GM10847 (cell line): ENCODE results near the gene NTPCR.

Source experiments
- POLR2A ChIP-seq: IDR thresholded peaks from 2 replicates; pipeline ENCODE4 v1.6.1; 2011; ENCODE audit not compliant: insufficient read length; ENCODE audit errors: extremely low read depth

The NTPCR gene

DNA sequence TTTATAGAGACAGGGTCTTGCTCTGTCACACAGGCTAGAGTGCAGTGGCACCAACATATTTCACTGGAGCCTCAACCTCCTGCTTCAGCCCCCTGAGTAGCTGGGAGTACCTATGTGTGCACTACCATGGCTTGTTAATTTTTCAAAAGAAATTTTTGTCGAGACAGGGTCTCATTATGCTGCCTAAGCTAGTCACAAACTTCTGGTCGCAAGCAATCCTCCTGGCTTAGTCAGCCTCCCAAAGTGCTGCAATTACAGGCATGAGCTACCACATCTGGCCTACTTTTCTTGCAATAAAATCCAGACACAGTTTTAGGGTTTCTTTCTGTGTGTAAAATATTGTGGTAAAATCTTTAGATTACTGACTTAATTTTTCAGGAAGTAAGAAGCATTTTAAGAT, 27.9 kb upstream of the NTPCR start:
- TF ChIP-seq POLR2A: no peak

DNA sequence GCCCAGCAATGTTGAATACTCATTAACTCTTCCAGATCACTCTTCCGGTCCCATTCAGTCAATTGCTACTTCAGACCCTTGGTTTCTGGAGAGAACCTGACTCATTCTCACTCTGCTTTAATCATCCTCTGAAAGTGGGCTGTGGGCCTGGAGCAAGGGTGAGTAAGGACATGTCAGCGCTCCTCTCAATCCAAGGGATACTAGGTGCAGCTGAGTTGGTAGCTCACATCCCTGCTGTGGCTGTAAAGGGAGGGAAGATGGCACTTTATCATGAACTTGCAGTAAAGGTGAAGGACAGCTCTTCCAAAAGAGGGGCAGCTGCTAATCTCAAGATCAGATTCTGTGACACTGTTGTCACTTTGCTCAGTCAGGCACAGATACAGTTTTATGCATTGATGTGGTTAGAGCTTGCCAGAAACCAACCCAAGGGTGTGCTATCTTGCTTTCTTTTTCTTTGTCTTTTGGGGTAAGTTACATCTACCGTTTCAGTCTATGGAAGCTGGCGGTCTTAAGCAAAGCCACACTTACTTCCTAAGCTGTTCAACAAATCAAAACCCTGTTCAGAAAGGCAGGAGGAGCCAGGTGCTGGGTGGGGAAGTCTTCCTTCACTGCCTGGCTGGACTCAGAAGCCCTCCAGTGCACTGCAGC, 26.5 kb upstream of the NTPCR start:
- no peak for TF ChIP-seq POLR2A

DNA sequence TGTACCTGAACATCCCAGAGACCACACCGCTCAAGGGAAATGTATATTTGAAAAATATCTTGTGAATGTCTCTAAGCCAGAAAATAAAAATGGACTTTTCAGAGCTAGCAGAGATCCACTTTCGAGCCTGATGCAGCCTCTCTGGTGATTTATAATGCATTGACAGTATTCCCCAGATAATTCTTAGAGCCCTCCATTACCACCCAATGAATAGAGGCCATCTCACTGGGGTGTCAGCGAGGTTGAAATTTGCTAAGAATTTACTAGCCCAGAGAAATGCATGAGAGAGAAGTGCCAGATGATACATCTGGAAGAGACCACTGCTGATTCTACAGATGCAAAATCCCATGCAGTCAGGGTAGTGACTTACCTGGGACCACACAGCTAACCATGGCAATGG, 25.5 kb upstream of the NTPCR start:
- no peak for TF ChIP-seq POLR2A

DNA sequence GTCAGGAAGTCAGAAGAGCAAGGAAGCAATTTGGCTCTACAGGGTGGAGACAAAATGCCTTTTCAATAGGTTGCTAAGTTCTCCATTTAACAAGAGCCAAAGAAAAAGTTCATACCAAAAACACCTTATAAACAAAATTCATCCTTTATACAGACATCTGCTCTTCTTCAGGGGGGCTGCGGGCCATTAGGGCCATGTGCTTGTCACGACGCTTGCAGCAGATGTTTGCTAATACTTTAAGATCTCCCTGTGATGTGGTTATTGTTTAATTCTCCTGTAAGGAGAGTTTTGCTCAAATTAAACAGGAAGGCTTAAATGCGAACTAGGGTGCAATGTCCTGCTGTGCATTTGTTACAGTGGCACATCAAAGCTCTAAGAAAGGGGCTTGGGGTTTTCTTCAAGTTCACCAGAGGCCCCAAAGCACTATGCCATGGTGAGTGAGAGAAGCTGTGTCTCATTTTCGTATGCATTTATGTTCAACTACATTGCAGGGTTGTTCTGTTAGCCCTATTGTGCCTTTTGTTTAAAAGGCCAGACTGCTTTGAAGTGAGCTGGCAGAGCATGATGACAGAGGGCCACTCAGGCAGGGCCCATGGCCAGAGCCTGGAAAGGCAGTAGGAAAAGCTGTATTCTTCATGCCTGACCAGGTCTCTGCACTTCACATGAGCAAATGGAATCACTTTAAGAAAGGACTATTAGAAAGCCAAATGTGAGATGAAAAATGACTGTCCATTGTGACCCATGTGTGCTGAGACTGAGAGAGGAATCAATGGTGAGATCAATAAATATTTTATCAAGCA, 24.8 kb upstream of the NTPCR start:
- no peak for TF ChIP-seq POLR2A

DNA sequence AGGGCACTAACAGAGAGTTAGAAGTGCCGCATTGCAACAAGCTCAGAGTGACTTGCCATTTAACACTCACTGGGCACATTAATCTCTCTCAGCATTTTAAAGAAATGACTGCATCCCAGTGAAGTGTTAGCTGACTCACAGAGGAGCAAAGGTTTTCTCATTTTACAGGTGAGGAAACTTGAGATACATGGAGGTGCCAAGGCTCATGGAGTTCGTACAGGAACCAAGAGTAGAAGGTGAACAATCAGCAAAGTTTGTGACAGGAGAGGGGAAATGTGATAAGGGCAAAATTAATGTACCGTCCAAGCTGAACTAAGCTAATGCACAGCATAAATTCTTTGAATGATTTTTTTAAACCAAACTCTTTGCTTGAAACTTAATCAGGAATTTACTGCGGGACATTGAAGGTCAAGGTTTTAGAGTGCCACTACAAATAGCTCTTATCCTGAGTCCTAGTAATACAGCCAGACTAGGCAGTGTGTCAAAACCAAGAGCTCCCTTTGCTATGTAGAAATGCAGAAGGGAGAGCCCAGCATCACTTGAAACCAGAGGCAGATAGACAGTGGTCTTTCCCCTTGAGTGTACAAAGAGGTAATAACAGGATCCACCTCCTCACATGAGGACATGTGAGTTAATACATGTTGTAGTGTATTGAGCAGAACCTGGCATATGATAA, 22.4 kb upstream of the NTPCR start:
- TF ChIP-seq POLR2A: no peak

DNA sequence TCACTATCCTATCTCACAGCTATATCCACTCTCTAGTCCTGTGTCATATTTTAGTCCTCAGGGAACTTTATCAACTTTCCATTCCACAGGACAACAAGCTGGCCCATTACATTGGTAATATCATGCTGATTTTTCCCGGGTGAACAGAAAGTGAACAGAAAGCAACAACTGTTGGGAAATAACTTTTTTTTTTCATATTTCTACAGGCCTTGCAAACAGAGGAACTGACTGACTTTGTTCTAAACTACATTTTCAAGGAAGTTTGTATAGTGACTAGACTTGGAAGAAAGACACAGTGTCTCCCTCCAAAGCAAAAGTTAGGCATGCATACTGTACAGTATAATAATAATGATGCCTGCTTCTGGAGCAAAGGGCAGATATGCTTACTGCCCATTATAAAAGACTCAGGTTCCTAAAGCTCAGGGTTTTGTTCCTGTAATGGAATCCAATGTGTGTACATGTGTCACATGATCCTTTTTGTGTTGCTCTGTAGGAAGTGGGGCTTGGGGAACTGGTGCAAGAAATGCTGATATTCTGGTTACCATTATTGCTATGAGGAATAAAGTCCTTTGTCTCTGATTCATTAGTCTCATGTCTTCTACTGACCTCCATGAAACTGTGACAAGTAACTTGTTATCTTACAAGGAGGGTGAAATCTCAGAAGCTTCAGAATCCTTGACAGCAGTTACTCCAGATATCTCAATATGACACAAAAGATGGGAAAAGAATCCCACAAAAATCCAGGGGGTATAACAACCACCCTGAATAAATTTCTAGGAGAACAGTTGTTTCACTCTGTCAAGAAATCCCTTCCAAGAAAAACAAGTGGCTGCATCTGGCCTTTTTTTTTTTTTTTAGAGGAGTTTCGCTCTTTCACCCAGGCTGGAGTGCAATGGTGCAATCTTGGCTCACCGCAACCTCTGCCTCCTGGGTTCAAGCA, 17.7 kb upstream of the NTPCR start:
- TF ChIP-seq POLR2A: no peak

DNA sequence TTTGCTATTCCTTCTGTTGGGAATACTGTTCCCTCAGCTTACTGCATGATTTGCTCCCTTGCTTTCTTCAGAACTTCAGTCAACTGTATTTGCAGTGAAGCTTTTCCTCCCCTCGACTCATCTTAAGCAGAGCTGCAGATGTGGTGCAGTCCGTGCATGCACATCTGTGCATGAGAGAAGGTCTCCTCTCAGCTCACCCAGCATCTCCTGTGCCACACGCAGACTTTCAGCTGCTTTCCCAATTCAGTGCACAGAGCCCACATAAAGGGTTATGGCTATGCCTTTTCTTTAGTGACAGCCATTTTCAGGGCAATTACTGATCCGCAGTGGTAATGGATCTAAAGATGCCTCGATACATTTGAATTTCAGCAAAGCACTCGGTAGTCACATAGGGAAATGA, 13.5 kb upstream of the NTPCR start:
- TF ChIP-seq POLR2A: no peak

DNA sequence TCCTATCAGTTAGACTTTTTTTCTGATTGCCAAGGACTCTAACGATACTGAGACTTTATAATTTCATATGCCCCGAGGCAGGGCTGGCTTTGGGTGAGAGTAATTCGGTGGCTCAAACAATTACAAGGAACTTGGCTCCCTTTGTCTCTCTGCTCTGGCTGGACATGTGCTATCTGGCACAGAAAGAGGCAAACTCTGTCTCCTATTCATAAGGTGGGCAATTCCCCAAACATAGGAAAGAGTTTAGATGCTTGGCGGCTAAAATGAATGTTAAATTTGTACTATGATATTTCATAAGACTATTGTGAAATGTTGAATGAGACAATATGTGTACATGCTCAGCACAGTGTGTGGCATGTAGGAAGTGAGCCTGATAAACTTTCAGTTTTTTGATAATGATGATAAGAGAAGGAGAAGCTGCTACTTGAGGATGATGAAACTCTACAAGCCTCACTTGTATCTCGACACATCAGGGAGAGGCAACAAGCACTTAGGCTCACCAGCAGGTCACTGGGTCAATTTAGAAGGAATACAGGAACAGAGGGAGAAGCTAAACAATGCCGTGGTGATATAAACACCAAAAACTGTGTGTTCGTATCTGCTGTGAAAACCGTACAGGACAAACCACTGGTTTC, 12.6 kb upstream of the NTPCR start:
- no peak for TF ChIP-seq POLR2A

DNA sequence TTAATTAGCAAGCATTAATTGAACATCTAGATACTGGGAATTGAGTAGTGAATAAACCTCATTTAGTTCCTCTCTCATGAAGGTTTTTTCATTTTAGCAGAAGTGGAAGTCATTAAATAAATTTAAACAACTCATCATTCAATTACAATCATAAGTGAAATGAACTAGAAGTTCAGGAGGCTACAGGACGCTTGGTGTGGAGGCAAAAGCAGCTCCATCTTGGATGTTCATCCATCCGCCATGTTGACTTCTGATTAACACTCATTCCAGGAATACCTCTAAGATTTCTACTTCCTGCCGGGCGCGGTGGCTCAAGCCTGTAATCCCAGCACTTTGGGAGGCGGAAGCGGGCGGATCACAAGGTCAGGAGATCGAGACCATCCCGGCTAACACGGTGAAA, 11.5 kb upstream of the NTPCR start:
- no peak for TF ChIP-seq POLR2A

DNA sequence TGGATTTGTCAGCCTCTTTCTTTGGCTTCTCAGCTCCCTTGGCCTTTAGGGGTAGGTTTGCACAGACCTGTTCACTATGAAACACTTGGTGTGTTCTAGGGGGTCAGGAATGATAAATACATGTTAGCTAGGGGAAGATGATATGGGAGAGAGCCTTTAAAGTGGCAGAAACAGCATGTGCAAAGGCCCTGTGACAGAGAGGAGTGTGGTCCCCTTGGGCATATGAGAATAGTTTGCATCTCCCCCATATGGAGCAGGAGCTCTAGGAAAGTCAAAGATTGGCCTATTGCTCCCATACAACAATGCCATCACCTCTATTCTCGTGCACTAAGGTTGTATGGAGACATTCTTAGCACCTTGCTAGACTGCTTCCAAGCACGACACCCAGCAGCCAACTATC, 10.7 kb upstream of the NTPCR start:
- TF ChIP-seq POLR2A: no peak

DNA sequence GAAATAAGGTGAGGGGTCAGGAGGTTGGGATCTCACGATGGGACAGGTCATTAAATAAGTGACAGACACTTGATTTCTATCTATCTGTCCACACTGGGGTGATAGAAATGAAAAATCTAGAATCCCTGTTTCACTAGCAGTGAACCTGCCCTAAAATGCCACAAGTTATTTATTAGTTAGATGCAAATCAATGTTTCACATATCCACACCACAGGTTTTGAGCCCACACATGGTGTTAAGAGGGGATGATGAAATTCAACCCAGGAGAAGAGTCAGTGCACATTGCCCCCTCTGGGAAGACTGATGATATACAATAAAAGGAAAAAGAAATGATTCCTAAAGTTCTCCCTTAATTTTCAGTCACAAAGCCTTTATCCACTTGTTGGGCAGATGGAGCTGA, 10.1 kb upstream of the NTPCR start:
- TF ChIP-seq POLR2A: no peak

DNA sequence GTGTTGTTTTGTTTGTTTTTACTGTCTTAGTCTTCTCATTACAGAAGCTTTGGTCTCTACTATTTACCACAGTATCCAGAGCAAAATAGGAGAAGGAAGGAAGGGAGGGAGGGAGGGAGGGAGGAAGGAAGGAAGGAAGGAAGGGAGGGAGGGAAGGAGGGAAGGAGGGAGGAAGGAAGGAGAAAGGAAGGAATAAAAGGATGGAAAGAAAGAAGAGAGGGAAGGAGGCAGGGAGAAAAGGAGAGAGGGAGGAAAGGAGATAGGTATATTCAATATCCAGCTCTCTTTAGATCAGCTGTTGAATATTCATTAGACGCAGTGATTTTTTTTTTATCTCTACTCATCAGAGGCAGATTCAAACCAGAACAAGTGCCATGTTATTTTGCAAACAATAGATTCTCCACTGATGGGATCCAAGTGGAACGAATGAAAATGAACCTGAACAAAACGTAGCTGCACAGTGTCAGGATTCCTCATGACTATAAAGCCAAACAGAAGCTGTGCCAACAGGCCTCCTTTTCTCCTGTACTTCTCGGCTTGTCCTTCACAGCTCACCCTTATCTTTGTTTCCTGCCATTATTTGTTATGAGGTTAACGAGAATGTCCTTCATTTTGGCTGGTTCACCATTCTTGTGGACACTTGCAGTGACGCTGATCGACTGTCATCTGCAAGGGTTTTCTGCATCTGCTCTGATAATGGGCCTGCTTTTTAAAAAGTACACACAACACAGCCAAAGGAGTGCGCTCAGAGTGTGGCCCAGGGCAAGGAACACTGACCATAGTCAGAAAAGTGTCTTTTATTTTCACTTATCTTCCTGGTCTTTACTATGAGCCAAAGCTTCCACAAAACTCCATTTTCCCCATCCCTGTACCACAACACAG, 7.8 kb upstream of the NTPCR start:
- no peak for TF ChIP-seq POLR2A

DNA sequence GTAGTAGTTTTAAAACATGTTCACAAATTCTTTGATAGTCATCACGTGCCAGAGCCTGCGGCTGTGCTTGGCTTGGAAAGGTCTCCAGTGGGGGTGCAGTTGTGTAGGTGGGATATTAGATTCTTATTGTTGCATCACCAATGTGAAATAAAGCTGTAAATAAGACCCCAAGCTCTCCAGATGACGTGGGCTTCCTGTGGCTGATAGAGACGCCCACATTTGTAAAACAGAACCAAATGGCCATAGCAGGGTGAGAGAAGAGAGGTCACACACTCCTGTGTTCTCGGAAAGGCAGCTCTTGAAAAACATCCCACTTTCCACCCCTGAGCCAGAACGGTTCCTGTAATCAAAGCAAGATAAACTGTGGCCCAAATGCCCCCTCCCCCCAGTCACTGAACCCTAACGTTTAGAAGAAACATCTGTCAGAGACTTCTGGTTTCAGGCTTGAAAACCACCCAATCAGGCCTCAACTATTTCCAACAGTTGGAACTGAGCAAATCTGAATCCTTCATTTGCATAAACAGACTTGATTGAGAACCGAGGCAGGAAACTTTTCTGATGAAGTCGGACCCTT, 6.6 kb upstream of the NTPCR start:
- no peak for TF ChIP-seq POLR2A
